ENCODE results near the gene LACRT.
"Not testable (repeated sequence)": the region's sequence is repeated elsewhere in the genome, so short reads cannot be mapped to it uniquely, and the experiment has no call there.

The LACRT gene

GRCh38 chr12:54641089-54641488 is 6.4 kb upstream of the LACRT start:
- no peak for DNase-seq (ENCODE audit: extremely low read depth in 1 of 2, low read depth in 1 of 2)

DNA sequence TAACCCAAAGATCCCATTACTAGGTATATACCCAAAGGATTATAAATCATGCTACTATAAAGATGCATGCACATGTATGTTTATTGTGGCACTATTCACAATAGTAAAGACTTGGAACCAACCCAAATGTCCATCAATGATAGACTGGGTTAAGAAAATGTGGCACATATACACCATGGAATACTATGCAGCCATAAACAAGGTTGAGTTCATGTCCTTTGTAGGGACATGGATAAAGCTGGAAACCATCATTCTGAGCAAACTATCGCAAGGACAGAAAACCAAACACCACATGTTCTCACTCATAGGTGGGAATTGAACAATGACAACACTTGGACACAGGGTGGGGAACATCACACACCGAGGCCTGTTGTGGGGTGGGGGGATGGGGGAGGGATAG is 4.4 kb upstream of the LACRT start:
- not testable (repeated sequence) for DNase-seq (ENCODE audit: extremely low read depth in 1 of 2, low read depth in 1 of 2)

DNA sequence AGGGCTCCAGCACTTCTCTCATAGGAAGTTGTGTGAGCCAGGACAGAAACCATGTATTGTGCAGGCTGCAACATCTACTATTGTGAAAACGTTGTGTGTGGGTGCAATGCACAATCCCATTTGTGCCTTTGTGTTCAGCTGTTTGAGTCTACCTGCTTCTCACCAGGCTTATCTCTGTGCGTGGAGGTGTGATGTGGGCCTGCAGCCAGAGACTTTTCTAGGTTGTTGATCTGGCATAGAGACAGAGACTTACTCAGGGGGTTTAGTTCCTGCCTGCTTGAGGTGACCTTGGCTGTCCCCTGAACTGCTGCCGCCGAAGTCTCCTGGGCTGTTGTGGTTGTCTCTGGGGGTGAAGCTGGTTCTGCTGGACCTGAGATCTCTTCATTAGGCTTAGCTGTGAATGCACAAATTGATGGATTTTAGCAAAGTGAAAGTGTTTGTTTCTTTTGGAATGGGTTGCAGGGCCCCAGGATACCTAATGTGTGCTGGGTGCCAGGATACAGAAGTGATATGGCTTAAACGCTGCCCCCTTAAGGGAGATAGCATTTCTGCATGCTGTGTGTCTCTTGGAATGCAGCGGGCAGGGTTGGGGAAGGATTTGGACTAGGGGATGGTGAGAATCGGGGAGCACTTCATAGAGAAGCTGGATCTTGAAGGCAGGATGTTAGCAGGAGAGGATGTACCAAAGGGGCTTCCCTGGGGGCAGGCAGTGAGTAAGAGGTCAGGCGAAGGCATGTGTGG is 2.5 kb downstream of the LACRT start:
- no peak for DNase-seq (ENCODE audit: extremely low read depth in 1 of 2, low read depth in 1 of 2)

DNA sequence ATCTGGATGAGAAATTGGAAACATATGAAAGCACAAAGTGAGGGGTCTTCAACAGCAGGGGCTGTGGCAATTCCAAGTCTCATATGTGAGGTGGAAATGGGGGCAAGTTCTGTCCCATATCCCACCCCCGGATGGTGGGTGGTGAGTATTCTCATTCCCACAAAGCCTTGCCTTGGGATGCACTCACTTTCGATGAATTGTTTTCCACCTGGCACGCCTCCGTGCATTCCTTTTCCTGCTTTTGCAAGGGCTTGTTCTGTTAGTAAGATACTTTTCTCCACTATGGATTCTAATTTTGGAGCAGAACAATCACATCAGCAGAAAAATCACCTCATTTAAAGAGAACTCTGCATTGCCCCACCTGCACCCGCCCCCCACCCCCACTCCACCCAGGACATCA is 3.1 kb downstream of the LACRT start:
- no peak for DNase-seq (ENCODE audit: extremely low read depth in 1 of 2, low read depth in 1 of 2)

GRCh38 chr12:54629925-54630324 is 4.8 kb downstream of the LACRT start:
- no peak for DNase-seq (ENCODE audit: extremely low read depth in 1 of 2, low read depth in 1 of 2)

- no peak for DNase-seq (ENCODE audit: extremely low read depth in 1 of 2, low read depth in 1 of 2)
Measured at GRCh38 chr12:54628186-54628846, 6.4 kb downstream of the LACRT start.

DNA sequence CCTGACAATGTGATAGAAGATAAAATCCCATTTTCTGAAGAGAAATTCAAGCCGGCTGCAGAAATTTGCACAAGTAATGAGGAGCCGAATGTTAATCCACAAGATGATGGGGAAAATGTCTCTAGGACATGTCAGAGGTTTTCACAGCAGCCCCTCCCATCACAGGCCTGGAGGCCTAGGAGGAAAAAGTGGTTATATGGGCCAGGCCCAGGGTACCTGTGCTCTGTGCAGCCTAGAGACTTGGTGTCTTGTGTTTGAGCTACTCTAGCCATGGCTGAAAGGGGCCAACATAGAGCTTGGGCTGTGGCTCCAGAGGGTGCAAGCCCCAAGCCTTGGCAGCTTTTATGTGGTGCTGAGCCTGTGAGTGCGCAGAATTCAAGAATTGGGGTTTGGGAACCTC is 7.4 kb downstream of the LACRT start:
- DNase-seq (ENCODE audit: extremely low read depth in 1 of 2, low read depth in 1 of 2) = no peak

DNA sequence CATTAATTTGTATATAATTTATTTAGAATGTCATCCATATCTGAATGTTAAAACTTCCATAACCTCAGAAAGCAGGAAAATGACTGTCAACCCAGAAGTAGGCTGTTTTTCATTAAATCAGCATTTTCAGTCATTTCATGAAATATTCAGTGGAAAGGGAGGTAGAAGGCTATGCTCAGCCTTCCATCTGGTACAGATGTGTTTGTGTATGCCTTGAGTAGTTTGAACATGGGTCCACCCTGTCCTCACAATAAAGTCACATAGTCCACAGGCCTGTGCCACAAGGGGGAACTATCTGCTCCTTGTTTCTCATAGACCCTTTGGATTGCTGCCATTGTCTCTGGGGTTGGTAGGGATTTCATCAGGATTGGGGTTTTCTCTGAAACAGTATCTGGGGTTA is 9.1 kb downstream of the LACRT start:
- DNase-seq (ENCODE audit: extremely low read depth in 1 of 2, low read depth in 1 of 2) = no peak

DNA sequence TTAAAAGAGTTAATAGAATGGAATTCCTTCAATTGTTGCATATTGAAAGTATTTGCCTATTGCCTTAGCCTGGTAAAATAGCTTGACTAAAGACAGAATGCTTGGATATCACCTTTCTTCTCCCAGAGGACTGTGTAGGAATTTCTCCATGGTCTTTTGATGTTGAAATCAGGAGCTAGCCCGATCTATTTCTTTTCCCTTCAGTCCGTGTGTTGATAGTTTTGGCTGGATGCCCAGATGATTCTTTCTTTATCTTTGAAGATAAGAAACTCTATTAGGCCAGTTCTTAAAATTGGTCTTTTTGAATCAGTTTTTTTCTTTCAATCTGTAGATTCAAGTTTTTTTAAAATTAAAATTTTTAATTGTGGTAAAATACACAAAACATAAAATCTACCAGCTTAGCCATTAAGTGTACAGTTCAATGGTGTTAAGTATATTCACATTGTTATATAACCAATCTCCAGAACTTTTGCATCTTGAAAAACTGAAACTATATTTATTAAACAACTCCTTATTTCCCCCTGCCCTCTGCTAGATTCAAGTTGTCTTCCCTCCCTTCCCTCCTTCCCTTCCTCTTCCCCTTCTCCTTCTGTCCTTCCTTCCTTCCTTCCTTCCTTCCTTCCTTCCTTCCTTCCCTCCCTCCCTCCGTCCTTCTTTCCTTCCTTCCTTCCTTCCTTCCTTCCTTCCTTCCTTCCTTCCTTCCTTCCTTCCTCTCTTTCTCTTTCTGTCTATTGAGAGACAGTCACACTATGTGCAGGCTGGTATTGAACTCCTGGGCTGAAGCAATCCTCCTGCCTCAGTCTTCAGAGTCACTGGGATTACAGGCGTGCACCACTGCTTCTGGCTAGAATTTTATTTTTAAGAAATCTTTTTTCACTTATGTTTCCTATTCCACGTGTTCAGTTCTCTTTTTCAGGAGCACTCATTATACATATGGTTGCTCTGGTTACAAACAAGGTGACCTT is 10.1 kb downstream of the LACRT start:
- no peak for DNase-seq (ENCODE audit: extremely low read depth in 1 of 2, low read depth in 1 of 2)

DNA sequence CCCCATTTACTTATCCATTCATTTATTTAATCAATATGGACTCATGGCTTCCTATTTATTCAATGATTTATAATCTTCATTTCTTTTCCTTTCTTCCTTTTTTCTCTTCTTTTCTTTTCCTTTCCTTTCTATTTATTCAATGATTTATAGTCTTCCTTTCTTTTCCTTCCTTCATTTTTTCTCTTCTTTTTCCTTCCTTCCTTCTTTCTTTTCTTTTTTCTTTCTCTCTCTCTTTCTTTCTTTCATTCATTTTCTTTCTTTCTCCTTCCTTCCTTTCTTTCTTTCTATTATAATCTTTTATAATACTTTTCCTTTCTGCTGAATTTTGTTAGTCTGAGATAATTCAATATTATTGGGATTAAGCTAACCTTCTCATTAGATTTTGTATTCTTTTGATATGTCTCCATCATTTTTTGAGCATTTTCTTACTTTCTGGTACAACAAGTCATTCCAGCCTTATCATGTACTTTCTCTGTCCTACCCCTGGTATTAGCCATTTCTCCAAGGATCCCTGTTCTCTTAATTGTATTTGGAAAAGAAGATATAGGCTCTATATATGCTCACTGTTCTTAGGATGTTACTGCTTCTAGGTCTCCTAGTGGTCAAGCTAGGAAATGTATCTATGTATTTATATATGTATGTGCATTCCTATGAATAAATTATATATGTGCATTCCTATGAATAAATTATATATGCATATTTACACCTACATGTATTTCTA is 12.1 kb downstream of the LACRT start:
- DNase-seq (ENCODE audit: extremely low read depth in 1 of 2, low read depth in 1 of 2) = no peak

- DNase-seq (ENCODE audit: extremely low read depth in 1 of 2, low read depth in 1 of 2) = no peak
Measured at GRCh38 chr12:54616933-54617680, 17.6 kb downstream of the LACRT start.

GRCh38 chr12:54612225-54612750 is 22.4 kb downstream of the LACRT start:
- DNase-seq (ENCODE audit: extremely low read depth in 1 of 2, low read depth in 1 of 2) = no peak

DNA sequence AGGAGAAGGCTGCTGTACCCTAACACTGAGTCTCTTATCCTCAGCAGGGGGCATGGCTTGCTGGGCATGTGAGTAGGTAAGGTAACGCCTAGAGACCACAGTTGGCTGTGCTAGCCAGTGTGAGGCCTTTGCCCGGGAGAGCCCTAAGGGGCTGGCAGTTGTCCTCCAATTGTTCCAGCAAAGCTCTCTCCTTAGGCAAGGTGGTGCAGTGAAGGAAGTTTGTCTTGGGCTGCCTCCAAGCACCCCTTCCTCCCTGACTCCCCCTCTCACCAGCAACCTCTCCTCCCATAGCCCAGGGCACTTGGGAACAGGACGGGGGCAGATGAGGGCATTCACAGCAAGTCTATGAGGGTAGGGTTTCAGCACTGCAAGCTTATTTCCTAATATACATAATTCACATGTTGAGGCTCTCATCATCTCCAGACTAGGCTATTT is 23.0 kb downstream of the LACRT start:
- DNase-seq (ENCODE audit: extremely low read depth in 1 of 2, low read depth in 1 of 2) = no peak

DNA sequence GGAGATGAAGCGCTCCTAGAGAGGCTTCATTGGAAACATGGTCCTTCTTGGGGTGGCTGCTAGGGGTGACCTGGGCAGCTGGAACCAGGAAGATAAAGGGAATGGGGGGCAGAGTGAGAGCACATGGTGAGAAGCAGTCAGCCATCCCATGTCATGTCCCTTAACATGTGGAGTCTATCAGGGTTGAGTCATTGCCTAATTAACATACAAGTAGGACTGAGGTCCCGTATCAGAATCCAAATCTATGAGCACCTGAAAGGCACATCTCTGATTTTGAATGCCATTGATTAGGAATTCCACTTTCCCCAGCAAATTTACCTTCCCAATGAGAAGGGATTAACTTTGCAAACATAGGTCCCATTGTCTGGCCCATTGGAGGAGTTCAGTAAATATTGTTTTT is 25.9 kb downstream of the LACRT start:
- no peak for DNase-seq (ENCODE audit: extremely low read depth in 1 of 2, low read depth in 1 of 2)

- DNase-seq (ENCODE audit: extremely low read depth in 1 of 2, low read depth in 1 of 2) = no peak
Measured at GRCh38 chr12:54608156-54608555, 26.5 kb downstream of the LACRT start.

DNA sequence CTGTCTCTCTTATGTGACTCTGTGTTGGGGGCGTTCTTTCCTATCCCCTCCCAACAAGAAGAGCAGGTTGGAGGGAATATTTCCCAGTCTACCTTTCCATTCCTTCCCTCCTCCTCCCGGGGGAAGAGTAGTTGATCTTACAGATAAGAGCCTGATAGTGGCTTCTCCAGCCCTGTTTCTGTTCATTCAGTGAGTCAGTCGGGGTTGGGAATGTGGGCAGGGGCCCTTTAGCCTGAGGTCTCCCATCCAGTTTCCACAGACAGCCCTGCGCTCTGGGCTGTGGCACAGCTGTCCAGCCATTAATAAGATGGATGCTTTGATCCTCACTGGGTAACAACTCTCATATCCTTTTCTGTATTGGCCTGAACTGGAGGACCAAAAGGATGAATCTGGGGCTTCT is 28.1 kb downstream of the LACRT start:
- DNase-seq (ENCODE audit: extremely low read depth in 1 of 2, low read depth in 1 of 2) = no peak

DNA sequence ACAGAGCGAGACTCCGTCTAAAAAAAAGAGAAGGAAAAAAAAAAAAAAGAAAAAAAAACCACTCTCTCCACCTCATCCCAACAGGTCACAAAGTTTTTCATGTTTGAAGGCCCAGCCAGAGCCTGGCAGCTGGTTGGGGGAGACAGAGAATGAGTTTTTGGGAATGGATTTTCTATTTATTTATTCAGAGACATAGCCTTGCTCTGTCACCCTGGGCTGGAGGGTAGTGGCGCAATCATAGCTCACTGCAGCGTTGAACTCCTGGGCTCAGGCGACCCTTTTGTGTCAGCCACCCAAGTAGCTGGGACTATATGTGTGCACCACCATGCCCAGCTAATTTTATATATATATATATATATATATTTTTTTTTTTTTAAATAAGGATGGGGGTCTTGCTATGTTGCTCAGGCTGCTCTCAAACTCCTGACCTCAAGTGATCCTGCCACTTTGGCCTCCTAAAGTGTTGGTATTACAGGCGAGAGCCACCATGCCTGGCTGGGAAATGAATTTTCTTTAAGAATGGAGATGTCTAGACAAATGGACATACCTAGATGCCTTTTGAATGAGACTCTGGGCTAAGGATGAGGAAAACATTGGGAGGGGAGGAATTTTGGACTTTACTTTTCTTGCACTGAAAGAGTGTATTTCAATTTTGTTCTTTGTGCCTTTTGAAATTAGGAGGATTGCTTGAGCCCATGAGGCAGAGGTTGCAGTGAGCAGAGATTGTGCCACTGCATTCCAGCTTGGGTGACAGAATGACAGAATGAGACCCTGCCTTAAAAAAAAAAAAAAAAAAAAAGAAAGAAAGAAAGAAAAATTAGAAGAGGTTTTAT is 29.3 kb downstream of the LACRT start:
- DNase-seq (ENCODE audit: extremely low read depth in 1 of 2, low read depth in 1 of 2) = no peak

GRCh38 chr12:54604436-54604835 is 30.3 kb downstream of the LACRT start:
- no peak for DNase-seq (ENCODE audit: extremely low read depth in 1 of 2, low read depth in 1 of 2)

GRCh38 chr12:54603872-54604271 is 30.8 kb downstream of the LACRT start:
- no peak for DNase-seq (ENCODE audit: extremely low read depth in 1 of 2, low read depth in 1 of 2)
